ENCODE results near the gene PARVB.
A peak's percentile ranks its signal among the peaks of the same experiment; 100 is the strongest.

The PARVB gene

DNA sequence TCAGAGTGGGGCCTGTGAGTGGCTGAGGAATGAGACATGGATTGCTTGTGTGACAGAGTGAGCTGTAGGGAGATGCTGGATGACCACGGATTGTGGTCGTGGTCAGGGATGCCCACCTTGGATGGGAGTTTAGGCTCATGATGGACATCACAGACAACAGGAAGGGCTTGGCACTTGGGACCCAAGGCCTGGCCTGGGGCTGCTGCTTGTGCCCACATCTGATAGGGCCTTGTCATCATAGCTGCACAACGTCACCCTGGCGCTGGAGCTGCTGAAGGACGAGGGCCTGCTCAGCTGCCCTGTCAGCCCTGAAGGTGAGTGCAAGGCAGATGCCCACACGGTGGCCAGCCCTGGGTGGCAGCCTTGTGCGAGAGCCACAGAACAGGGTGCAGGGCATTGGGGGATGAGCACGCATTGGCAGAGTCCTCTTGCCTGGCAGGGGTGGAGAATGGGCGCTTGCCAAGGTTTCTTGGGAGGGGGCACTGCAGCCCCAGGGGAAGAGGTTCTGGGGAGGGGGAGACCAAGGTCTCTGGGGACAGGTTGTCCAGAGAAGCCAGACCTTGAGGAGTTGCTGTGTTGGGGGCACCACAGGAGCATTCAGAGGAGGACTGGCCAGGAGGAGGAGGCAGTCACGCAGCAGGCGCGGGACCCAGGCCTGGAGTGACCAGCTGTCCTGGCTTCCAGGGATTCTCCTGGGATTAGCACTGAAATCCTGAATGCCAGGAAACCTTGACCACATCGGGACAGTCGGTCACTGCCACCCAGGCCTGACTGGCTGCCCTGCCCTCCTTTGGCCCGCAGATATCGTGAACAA is 181.6 kb downstream of the PARVB start:
- no peak for DNase-seq

DNA sequence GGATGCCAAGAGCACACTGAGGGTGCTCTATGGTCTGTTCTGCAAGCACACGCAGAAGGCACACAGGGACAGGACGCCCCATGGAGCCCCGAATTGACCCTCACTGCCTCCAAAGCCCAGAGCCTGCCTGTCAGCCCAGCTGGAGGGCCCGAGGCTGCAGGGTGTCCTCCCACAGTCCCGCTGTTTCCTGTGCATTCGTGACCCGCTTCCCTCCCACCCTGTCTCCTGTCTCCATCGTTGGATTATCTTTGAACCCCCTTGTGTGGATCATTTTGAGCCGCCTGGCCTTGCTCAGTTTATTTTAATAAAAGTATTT is 182.2 kb downstream of the PARVB start:
- DNase-seq, result no peak

DNA sequence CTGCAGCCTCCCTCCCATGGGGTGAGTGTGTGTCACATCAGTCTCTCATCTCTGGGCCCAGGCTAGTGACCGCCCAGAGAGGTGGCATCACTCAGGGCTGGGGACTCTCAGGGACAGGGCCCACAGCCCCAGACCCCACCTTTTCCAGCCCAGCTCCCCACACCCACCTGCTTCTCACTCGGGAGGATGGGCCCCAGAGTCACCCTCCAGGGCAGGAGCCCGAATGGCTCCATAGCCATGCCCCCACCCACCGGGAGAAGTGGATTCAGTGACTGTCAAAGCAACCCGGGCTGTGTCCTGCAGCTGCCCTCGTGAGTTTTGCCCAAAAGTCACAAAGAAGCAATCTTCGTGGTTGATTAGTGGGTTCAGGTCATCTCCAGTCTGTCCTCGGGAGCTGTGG is 182.6 kb downstream of the PARVB start:
- no peak for DNase-seq

DNA sequence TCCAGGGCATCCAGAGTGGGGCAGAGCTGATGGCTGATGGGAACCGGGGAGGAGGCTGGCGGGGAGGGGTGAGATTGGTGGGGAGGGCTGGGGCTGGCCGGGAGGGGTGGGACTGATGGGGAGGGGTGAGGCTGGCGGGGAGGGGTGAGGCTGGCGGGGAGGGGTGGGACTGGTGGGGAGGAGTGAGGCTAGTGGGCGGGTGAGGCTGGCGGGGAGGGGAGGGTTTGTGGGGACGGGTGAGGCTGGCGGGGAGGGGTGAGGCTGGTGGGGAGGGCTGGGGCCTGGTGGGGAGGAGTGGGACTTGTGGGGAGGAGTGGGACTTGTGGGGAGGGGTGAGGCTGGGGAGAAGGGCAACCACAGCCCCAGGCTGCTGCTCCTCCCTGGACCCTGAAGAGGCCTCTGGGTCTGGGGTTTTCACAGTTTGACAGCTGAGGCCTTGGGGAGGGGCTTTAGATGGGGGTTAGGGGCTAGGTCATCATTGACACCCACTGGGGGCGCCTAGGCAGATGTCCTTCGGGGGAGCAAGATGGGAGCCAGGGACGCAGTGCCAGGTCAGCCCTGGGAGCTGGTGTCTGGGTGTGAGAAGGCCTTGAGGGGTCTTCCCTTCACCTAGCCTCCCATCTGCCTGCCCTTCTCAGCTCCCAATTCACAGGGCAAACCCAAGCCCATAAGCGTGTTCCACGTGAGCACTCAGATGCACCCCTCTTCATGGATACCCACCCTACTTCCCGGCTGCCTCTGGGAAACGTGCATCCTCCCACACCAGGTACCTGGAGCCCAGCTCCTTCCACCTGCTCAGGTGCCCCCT is 183.3 kb downstream of the PARVB start:
- no peak for DNase-seq

DNA sequence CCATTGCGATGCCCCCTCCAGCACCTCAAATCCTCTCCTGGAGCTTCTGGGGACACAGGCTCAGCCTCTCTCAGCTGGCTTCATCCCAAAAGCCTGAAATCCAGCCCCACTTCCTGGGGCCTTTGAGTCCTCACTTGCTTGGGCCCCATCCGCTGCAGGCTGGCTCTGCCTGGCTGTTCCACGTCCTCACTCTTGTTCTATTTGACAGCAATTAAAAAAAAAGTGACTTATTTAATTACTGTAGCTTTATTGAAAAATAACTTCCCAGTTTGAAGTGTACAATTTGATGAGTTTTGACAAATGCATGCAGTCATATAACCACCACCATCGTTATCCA is 183.8 kb downstream of the PARVB start:
- no peak for DNase-seq

DNA sequence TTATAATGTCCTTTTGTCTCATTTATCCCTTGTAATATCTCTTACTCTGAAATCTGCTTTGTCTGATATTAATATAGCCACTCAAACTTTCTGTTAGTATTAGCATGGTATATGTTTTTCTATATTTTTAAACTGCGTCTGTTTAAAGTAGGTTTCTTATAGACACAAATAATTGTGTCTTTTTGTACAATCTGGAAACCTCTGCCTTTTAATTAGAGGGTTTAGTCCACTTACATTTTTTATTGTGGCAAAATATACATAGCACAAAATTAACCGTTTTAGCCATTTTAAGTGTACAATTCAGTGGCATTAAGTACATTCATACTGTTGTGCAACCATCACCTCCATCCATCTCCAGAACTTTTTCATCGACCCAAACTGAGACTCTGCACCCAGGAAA is 185.2 kb downstream of the PARVB start:
- no peak for DNase-seq

DNA sequence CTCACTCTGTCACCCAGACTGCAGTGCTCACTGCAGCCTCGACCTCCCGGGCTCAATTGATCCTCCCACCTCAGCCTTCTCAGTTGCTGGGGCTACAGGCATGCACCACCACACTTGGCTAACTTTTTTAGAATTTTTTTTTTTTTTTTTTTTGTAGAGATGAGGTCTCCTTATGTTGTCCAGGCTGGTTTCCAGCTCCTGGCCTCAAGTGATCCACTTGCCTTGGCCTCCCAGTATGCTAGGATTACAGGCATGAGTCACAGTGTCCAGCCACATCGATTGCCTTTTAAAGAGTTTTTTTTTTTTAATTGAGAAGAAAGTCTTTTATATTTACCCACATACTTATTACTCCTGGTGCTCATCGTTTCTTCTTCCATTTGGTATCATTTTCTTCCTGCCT is 186.6 kb downstream of the PARVB start:
- no peak for DNase-seq

DNA sequence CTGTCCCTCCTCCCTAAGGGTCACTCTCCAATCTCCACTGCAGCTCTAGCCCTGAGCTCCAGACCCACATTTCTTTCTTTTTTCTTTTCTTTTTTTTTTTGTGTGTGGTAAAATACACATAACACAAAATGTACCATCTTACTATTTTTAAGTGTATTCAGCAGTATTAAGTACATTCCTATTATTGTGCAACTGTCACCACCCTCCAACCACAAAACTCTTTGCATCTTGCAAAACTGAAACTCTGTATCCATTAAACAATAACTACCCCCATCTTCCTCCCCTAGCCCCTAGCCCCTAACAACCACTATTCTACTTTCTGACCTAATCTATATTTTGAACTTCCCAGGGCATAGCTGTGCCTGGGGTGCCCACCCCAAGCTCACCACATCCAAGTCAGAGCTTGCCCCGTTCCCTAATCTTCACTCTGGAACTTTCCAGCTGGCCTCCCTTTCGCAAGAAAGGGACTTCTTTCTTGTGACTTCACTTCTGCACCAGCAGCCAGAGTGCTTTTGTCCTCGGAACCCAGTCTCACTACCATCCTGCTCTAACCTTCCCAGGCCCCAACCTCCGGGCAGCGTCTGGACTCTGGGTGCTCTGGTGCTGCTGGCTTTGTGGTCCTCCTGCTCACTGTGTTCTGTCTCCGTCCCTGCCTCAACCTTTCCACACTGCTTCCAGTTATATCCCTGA is 187.3 kb downstream of the PARVB start:
- no peak for DNase-seq

DNA sequence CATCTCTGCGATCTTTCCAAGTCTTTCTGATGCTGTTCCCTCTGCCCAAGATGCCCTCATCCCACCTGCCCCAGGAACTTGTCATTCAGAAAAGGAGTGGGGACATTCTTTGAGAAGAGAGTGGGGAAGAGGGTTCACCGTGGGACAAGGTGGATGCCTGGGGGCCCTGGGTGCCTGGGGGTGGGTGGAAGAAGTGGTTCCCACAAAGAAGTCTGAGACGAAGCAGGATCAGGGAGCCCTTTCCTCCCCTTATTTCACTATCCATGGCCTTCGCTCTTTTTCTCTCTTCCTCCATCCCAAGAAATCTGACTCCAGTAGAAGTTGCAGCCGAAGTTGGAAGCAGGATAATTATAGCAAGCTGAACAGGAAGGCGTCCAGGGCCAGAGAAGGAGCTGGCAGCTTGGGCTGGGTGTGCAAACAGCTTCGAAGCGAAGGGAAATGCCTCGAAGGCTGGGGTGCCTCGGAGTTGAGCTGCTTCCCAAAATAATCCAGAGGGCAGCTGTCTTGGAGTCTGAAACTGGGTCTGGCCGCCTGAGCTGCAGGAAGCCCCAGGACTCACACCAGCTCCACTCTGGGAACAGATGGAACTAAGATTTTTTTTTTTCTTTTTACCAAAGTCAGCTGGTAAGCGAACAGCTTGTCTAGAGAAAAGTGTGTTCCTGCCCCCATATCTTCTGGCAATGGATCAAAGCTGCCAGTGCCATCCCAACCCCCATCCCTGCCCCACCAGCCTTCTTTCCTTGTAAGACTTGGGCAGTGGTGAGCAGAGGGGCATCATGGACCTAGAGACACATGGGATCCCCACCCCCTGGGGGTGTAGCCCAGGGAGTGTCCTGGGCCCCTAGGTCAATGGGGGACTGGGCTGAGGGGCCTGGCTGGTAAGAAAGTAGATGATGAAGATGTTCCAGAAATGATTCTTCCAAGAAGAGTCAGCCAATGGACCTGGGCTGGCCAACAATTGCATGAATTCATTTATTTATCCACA is 188.1 kb downstream of the PARVB start:
- DNase-seq, result no peak

DNA sequence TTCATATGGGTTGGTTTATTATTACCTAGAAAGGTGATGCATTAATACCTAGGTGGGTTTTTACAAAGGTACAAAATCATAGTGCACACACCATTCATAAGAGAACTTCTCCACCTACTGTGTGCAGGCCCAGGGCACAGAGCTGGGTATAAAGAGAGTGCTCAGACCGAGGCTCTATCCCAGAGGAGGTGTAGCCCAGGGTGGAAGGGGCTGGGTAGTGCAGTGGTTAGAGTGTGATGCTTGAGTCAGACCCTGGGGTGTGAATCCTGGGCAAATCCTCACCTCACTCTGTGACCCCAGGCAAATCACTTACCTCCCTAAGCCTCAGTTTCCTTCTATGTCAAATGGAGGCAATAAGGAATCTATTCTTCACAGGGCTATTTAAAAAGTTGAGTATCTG is 188.8 kb downstream of the PARVB start:
- DNase-seq, result no peak

DNA sequence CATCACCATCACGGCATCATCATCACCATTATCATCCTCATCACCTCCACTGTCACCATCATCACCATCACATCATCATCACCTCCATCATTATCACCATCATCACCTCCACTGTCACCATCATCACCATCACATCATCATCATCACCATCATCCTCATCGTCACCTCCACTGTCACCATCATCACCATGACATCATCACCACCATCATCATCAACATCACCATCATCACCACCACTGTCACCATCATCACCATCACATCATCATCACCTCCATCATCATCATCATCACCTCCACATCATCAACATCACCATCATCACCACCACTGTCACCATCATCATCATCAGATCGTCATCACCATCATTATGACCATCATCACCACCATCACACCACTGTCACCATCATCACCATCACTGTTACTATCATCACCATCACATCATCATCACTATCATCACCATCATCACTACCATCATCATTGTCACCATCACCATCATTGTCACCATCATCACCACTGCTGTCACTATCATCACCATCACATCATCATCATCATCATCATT is 189.5 kb downstream of the PARVB start:
- no peak for DNase-seq

DNA sequence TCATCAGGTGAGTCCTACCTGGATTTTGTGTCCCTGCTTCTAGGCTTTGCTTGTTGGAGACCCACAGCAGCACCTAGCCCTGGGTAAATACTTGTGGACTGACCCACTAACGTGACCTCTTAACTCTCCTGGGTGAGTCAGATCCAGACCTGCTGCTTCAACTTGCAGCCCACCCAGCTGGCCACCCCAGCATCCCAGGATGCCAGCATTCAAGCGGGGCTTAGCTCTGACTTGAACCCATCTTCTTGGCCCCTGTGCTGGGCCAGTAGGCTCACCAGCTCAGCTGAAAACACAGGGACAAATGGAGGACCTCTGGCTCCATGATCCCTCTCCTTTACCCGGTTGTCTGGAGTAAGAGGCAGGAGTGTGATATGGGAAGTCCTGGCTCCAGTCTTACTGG is 190.1 kb downstream of the PARVB start:
- no peak for DNase-seq

DNA sequence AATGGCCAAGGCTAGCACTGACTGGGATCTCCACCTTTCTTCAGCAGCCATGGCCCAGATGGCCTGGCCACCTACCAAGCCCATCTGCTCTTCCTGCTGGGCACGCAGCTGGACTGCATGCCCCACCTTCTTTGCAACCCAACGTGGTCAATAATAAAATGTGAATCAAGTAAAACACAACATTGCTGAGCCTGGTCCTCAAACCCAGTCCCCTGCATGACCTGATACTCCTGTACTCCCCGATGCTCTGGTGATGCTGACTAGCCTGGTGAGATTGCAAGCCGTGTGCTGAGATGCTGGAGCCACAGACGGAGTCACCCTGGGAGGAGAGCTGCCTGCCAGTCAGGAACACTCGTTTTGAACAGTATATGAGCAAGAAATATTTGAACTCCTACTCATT is 190.7 kb downstream of the PARVB start:
- no peak for DNase-seq

DNA sequence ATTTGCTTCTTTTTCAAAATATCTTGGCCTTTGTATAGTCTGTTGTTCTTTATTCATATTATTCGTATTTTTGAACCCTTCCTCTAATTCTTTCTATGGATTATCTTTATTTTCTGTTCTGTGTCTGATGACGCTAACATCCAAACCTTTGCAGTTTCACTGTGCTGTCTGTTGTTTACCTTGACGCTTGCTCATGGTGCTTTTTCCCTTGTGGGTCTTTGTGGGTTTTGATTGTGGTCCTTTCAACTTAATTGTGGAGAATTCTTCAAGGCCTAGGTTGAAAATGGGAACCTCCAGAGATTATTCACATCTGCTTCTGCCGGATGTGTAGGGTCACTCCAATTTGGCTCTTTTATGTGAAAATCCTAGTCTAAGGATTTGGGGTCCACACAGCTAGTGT is 191.2 kb downstream of the PARVB start:
- no peak for DNase-seq

DNA sequence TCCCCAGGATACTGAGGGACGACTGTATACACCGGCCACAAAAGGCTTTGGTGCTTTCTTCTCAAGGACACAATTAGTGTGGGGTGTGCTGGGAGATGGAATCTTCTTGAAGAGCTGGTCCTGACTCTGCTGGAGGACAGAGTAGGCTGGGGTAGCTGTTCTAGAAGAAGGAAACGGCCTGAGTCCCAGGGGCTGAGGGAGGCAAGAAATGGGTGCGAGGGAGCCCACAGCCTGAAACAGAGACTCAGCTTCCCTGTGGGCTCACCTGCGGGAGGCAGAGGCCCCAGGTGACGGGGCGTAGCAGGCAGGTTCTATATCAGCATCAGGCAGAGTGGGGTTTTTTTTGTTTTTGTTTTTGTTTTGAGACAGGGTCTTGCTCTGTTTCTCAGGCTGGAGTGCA is 193.2 kb downstream of the PARVB start:
- DNase-seq, result no peak

DNA sequence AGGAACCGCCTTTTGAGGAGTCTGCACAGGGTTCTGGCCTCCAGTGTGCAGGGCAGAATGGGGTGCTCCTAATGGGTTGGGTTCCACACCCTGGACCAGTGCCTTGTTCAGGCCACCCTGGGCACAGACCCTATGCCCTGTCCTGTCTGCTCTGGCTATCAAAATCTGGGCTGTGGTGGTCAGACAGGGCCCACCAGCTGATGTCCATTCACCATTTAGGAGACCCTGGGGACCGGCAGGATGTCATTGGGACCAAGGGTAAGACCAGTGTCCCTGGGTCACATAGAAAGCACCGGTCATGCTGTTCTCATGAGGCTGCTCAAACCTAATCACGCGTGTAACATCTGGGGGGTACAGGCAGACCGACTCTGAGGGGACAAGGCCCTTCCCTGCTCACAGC is 194.0 kb downstream of the PARVB start:
- no peak for DNase-seq

DNA sequence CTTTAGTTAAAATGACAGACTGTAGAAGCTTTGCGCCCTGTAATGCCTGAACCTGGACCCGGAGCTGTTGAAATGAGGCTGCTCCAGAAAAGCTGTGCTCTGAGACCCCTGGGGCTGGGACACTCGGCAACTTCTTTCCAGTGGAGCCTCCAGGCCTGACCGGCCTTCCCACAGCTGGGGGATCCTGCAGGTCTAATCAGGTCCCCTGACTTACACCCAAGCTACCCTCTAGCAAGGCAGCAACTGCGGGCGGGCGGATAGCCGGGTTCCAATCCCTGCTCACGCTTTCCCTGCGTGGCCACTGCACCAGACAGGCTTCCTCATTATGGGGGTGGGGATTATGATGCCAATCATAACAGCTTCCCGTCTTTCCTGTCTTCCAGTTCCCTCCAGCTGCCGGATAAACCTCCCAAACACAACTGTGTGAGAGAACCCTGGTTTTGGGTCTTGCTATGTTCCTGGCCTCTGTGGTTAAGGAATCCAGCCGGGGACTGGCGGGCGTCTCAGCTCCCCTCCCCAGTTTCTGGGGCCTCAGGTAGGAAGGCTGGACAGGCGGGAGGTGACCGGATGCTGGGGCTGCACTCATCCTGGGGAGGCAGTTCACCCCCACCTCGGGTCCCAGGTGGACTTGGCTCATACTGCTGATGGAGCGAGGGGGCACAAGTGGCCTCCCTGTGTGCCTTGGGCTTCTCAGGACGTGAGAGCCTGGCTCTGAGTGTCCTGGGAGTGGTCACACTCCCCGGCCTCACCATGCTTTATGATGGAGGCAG is 195.2 kb downstream of the PARVB start:
- DNase-seq, result no peak

DNA sequence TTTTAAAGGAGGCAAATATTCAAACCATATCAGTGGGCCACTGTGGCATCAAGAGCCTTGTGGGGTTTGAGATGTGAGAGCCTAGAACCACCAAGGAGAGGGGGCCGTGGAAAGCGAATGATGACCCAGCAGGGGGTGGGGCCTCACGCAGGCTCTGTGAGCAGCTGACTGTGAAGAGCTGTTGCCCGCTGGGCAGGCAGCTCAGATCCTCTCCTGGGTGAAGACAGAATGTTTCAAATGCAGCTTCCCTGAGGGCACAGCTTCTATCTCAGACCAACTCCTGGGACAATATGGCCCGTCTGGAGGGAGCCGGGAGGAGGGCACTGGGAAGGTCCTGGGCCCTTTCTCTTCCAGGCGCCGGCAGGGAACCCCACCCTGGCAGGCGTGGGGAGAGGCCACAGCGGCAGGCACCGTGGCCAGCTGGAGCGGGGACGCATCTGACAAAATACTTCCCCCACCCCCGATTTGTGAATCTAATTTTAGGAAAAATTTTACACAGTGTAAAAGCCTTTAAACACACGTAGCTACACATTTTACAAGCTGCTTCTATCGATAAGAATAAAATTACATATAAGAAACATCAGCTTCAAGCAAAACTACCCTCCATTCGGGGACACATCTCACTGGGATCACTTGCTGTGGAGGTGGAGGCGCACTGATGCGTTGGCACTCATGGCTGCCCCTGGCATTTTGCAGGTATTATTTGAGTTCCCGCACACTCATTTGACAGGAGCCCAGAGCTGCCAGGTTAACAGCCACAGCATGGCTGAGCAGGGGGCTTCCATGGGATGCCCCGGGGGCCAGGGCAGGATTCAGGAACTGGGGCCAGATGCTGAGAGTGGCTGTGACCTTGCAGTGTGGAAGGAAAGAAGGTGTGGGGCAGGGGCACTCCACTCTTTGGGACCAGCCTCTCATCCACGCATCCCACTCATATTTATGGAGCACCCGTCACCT is 196.9 kb downstream of the PARVB start:
- DNase-seq, result peak in 1 of 2 experiments; percentile 5

DNA sequence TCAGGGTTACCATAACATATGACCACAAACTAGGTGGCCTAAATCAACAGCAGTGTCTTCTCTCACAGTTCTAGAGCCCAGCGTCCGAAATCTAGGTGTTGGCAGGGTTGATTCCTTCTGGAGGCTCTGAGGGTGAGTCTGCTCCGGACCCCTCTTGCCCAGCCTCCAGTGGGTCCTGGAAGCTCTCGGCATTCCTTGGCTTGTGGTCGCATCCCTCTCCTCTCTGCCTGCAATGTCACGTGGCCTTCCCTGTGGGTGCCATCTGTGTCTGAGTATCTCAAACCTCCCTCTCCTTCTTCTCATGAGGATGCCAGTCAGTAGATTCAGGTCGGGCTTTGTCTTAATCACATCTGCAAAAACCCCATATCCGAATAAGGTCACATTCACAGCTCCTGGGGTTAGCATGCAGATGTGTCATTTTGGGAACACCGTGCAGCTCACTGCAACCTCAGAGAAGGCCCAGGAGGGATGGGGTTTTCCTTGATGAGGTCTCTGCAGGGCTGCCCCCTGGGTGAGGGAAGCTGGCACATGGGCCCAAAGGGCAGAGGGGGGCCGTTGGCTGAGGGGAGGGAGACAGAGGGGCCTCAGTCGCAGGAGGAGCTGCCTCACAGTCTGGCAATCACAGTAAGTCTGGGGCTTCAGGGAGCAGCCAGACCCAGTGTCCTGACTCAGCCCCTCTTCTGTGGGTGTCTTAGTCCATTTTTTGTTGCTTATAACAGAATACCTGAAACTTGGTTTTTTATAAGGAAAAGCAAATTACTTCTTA is 197.8 kb downstream of the PARVB start:
- DNase-seq, result no peak

All from SHP77 (cell line).